Uterus (tissue), 4 donors: Measurements from ENCODE around the gene SHC1. TPM values are rescaled to one million over a fixed set of nuclear protein-coding genes. Genes with fewer than 3 reads are reported as not detected.
A peak's percentile ranks its signal among the peaks of the same experiment; 100 is the strongest.

Experiments
- DNase-seq, 2 donors: peaks; one replicate each; pipeline ENCODE4 v3.0.0-alpha.2; 2019 to 2020
- H3K27ac ChIP-seq, 2 donors: fragments of 200-600 bp; sonication (generic); 1 replicate in 1 of 2; 2 replicates in 1 of 2; pipeline ENCODE4 v1.5.1; 2016 to 2018
- H3K27me3 ChIP-seq, 2 donors: fragments of 200-600 bp; sonication (generic); one replicate each; pipeline ENCODE4 v1.5.1; 2018 to 2019; ENCODE audit warnings: control low read depth in 1 of 2
- H3K36me3 ChIP-seq, 2 donors: fragments of 200-600 bp; sonication (generic); one replicate each; pipeline ENCODE4 v1.5.1; 2019; ENCODE audit warnings: control low read depth in 1 of 2
- H3K4me1 ChIP-seq, 2 donors: fragments of 200-600 bp; sonication (generic); one replicate each; pipeline ENCODE4 v1.5.1; 2018 to 2019; ENCODE audit warnings: control low read depth in 1 of 2
- H3K4me3 ChIP-seq, 2 donors: fragments of 200-600 bp; sonication (generic); 1 replicate in 1 of 2; 2 replicates in 1 of 2; pipeline ENCODE4 v1.5.1; 2018 to 2019; ENCODE audit warnings: mild to moderate bottlenecking in 1 of 2
- H3K9me3 ChIP-seq, 2 donors: fragments of 200-600 bp; sonication (generic); one replicate each; pipeline ENCODE4 v1.5.1; 2019; ENCODE audit warnings: control low read depth in 1 of 2
- CTCF ChIP-seq, 4 experiments: fragments of 200-600 bp in 2 of 4; fragments of 450-650 bp in 2 of 4; sonication (generic) in 2 of 4; IDR thresholded peaks; one replicate each; pipeline ENCODE4 v1.5.1; 2016 to 2019; ENCODE audit warnings: antibody characterized with exemption in 4 of 4, mild to moderate bottlenecking in 2 of 4, moderate library complexity in 1 of 4
- POLR2A ChIP-seq, 2 donors: fragments of 450-650 bp; IDR thresholded peaks; one replicate each; pipeline ENCODE4 v1.6.1; 2016; ENCODE audit warnings: antibody characterized with exemption in 2 of 2, mild to moderate bottlenecking in 1 of 2, moderate library complexity in 1 of 2
- intact Hi-C: fragments of 100-400 bp; cut with DNase I; formaldehyde crosslinking; loops from one replicate; pipeline ENCODE4 v1.15.1; 2023; ENCODE audit warnings: low total_unique reads
- total RNA-seq, 4 donors: library from RNA; depleted of rRNA in 3 of 4; stranded (reverse); fragments of >200 nt in 3 of 4; gene quantifications; one replicate each; pipeline versions ENCODE4 v1.1.0 to v1.2.4, GENCODE V29; 2014 to 2023
- donor health status: DM: yes; HTN: yes; CAD: no.

Gene SHC1
- total RNA-seq, 4 donors from 2014 or later: 93.5 to 149 (median 101) TPM

GRCh38 chr1:155017041-155017945 is 46.7 kb upstream of the SHC1 start:
- intact Hi-C loops: no loop called here
- peak; percentile 98 to 100 (median 99) for TF ChIP-seq CTCF (IDR thresholded peaks at IDR 0.05)
- TF ChIP-seq POLR2A (IDR thresholded peaks at IDR 0.05): peak in 1 of 2 donors; percentile 70
- peaks cover 0 to 12% of the 10 kb centered on the region in 2 donors for H3K4me1 ChIP-seq
- H3K4me3 ChIP-seq: peak overlapping the region; percentile 41 to 47
- H3K27me3 ChIP-seq: no peaks in the 10 kb centered on the region
- H3K36me3 ChIP-seq: no peaks in the 10 kb centered on the region
- peak; percentile 91 to 94 for DNase-seq
- no peaks in the 10 kb centered on the region for H3K9me3 ChIP-seq
- peak overlapping the region; percentile 89 to 94 for H3K27ac ChIP-seq

DNA sequence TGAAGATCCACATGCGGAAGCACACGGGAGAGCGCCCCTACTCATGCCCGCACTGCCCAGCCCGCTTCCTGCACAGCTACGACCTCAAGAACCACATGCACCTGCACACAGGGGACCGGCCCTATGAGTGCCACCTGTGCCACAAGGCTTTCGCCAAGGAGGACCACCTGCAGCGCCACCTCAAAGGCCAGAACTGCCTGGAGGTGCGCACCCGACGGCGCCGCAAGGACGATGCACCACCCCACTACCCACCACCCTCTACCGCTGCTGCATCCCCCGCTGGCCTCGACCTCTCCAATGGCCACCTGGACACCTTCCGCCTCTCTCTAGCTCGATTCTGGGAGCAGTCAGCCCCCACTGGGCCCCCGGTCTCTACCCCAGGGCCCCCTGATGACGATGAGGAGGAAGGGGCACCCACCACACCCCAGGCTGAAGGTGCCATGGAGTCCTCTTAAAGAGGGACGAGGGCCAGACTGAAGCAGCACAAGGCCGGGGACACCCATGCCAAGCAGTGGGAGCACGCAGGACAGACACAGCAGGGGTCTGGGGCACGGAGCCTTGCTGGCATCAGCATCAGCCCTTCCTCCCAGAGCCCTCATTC is 45.8 kb upstream of the SHC1 start:
- intact Hi-C loops: no loop called here
- H3K9me3 ChIP-seq: no peaks in the 10 kb centered on the region
- TF ChIP-seq POLR2A (IDR thresholded peaks at IDR 0.05) (no peak), CTCF (IDR thresholded peaks at IDR 0.05) (no peak)

GRCh38 chr1:155015527-155016230 is 45.1 kb upstream of the SHC1 start:
- Histone ChIP-seq H3K4me3 (no peak overlapping the region), H3K9me3 (no peaks in the 10 kb centered on the region), H3K27me3 (no peaks in the 10 kb centered on the region), H3K4me1 (peaks cover 0 to 19% of the 10 kb centered on the region in 2 donors), H3K36me3 (no peaks in the 10 kb centered on the region), H3K27ac (peak overlapping the region in 1 of 2 donors; percentile 94)
- no peak for DNase-seq
- intact Hi-C loops: no loop called here
- TF ChIP-seq CTCF (IDR thresholded peaks at IDR 0.05) (no peak), POLR2A (IDR thresholded peaks at IDR 0.05) (no peak)

More for the DNA sequence above, 45.8 kb upstream of the SHC1 start:
- no peak overlapping the region for H3K4me3 ChIP-seq
- no peaks in the 10 kb centered on the region for H3K27me3 ChIP-seq
- no peak for DNase-seq
- H3K36me3 ChIP-seq: no peaks in the 10 kb centered on the region
- peaks cover 0 to 19% of the 10 kb centered on the region in 2 donors for H3K4me1 ChIP-seq
- H3K27ac ChIP-seq: peak overlapping the region; percentile 89 to 94

GRCh38 chr1:155014709-155015508 is 44.4 kb upstream of the SHC1 start:
- no peaks in the 10 kb centered on the region for H3K27me3 ChIP-seq
- TF ChIP-seq POLR2A (IDR thresholded peaks at IDR 0.05) (no peak), CTCF (IDR thresholded peaks at IDR 0.05) (no peak)
- no peaks in the 10 kb centered on the region for H3K36me3 ChIP-seq
- no peak overlapping the region for H3K27ac ChIP-seq
- intact Hi-C loops: loop anchor here (5.0 kb wide), 1 partner anchor 53 kb away; the partner anchor contains the start of gene PYGO2
- no peak overlapping the region for H3K4me3 ChIP-seq
- no peaks in the 10 kb centered on the region for H3K9me3 ChIP-seq
- no peak for DNase-seq
- peaks cover 0 to 19% of the 10 kb centered on the region in 2 donors for H3K4me1 ChIP-seq
